Skeletal muscle satellite cell (primary cell): ENCODE data around the gene TRAIP.

ENCODE experiments used
- H3K27me3 ChIP-seq: 2 replicates; pipeline ENCODE4 v1.7.0; 2013; ENCODE audit warnings: low read length; ENCODE audit not compliant: control insufficient read depth, insufficient read depth
- H3K36me3 ChIP-seq: 2 replicates; pipeline ENCODE4 v1.7.0; 2013; ENCODE audit warnings: mild to moderate bottlenecking, control low read depth, low read length; ENCODE audit not compliant: insufficient read depth
- H3K4me1 ChIP-seq: 2 replicates; pipeline ENCODE4 v1.7.0; 2013; ENCODE audit warnings: low read length; ENCODE audit not compliant: control insufficient read depth, insufficient read depth
- H3K4me2 ChIP-seq: 2 replicates; pipeline ENCODE4 v1.7.0; 2013; ENCODE audit warnings: mild to moderate bottlenecking, low read length
- H3K4me3 ChIP-seq: 2 replicates; pipeline ENCODE4 v1.7.0; 2013; ENCODE audit warnings: low read length
- H3K9ac ChIP-seq: 2 replicates; pipeline ENCODE4 v1.7.0; 2013; ENCODE audit warnings: mild to moderate bottlenecking, low read depth, low read length, moderate library complexity
- H3K9me3 ChIP-seq: replicated peaks from 2 replicates; pipeline ENCODE4 v1.7.0; 2013; ENCODE audit warnings: mild to moderate bottlenecking, control low read depth, low read length

The TRAIP gene

GRCh38 chr3:49806850-49807249 lies 49.5 kb downstream of the TRAIP start:
- H3K4me3 ChIP-seq: no peak overlapping the region
- no peaks in the 10 kb centered on the region for H3K9me3 ChIP-seq
- peaks cover 20% of the 10 kb centered on the region for H3K4me1 ChIP-seq
- no peak overlapping the region for H3K9ac ChIP-seq
- no peaks in the 10 kb centered on the region for H3K27me3 ChIP-seq
- H3K4me2 ChIP-seq: no peak overlapping the region
- H3K36me3 ChIP-seq: no peaks in the 10 kb centered on the region

- peaks cover 20% of the 10 kb centered on the region for H3K4me1 ChIP-seq
- peak overlapping the region; percentile 8 for H3K4me2 ChIP-seq
- no peak overlapping the region for H3K4me3 ChIP-seq
- H3K36me3 ChIP-seq: no peaks in the 10 kb centered on the region
- H3K9me3 ChIP-seq: no peaks in the 10 kb centered on the region
- H3K9ac ChIP-seq: no peak overlapping the region
- no peaks in the 10 kb centered on the region for H3K27me3 ChIP-seq
Measured at GRCh38 chr3:49805897-49806701, 50.3 kb downstream of the TRAIP start.

GRCh38 chr3:49805367-49805782 lies 51.0 kb downstream of the TRAIP start:
- H3K9me3 ChIP-seq: no peaks in the 10 kb centered on the region
- peaks cover 20% of the 10 kb centered on the region for H3K4me1 ChIP-seq
- H3K36me3 ChIP-seq: no peaks in the 10 kb centered on the region
- H3K27me3 ChIP-seq: no peaks in the 10 kb centered on the region
- no peak overlapping the region for H3K9ac ChIP-seq
- H3K4me3 ChIP-seq: no peak overlapping the region
- H3K4me2 ChIP-seq: peak overlapping the region; percentile 8

GRCh38 chr3:49804141-49805041 lies 52.0 kb downstream of the TRAIP start:
- Histone ChIP-seq H3K36me3 (no peaks in the 10 kb centered on the region), H3K9ac (peak overlapping the region; percentile 80), H3K4me3 (peak overlapping the region; percentile 87), H3K4me1 (peaks cover 26% of the 10 kb centered on the region), H3K27me3 (no peaks in the 10 kb centered on the region), H3K4me2 (peak overlapping the region; percentile 98), H3K9me3 (no peaks in the 10 kb centered on the region)

- Histone ChIP-seq H3K4me3 (peak overlapping the region; percentile 87), H3K9ac (peak overlapping the region; percentile 80), H3K4me1 (peaks cover 31% of the 10 kb centered on the region), H3K27me3 (no peaks in the 10 kb centered on the region), H3K36me3 (no peaks in the 10 kb centered on the region), H3K4me2 (peak overlapping the region; percentile 98), H3K9me3 (no peaks in the 10 kb centered on the region)
Measured at GRCh38 chr3:49803465-49804140, 52.8 kb downstream of the TRAIP start.

- Histone ChIP-seq H3K4me2 (peak within 1 kb of the TSS; percentile 98), H3K4me3 (peak within 1 kb of the TSS; percentile 87), H3K4me1 (peaks cover 31% of the 10 kb centered on the region), H3K27me3 (no peaks in the 10 kb centered on the region), H3K9me3 (no peaks in the 10 kb centered on the region), H3K9ac (peak within 1 kb of the TSS; percentile 80), H3K36me3 (no peaks in the 10 kb centered on the region)
Measured at GRCh38 chr3:49802719-49803464, 53.5 kb downstream of the TRAIP start, which contains the start of gene INKA1. TSS of gene INKA1 (plus strand) at chr3:49803261. CDS start at chr3:49803393, 132 bp downstream.

GRCh38 chr3:49801160-49801559 lies 55.2 kb downstream of the TRAIP start:
- Histone ChIP-seq H3K4me3 (no peak overlapping the region), H3K27me3 (no peaks in the 10 kb centered on the region), H3K9ac (no peak overlapping the region), H3K4me2 (no peak overlapping the region), H3K9me3 (no peaks in the 10 kb centered on the region), H3K4me1 (peaks cover 31% of the 10 kb centered on the region), H3K36me3 (no peaks in the 10 kb centered on the region)

GRCh38 chr3:49799761-49800160 lies 56.6 kb downstream of the TRAIP start, which contains the start of gene CDHR4:
TSS of gene CDHR4 (minus strand) at chr3:49799873. CDS start at chr3:49799812, 61 bp downstream.
- H3K27me3 ChIP-seq: no peaks in the 10 kb centered on the region
- H3K9me3 ChIP-seq: no peaks in the 10 kb centered on the region
- H3K4me1 ChIP-seq: peaks cover 19% of the 10 kb centered on the region
- peak within 1 kb of the TSS; percentile 9 for H3K9ac ChIP-seq
- no peak within 1 kb of the TSS for H3K4me2 ChIP-seq
- H3K36me3 ChIP-seq: no peaks in the 10 kb centered on the region
- H3K4me3 ChIP-seq: no peak within 1 kb of the TSS

- Histone ChIP-seq H3K4me2 (no peak overlapping the region), H3K36me3 (no peaks in the 10 kb centered on the region), H3K27me3 (no peaks in the 10 kb centered on the region), H3K9me3 (no peaks in the 10 kb centered on the region), H3K9ac (peak overlapping the region; percentile 9), H3K4me1 (peaks cover 19% of the 10 kb centered on the region), H3K4me3 (no peak overlapping the region)
Measured at GRCh38 chr3:49799105-49799504, 57.3 kb downstream of the TRAIP start.

GRCh38 chr3:49794926-49795905 lies 61.1 kb downstream of the TRAIP start:
- Histone ChIP-seq H3K36me3 (no peaks in the 10 kb centered on the region), H3K4me3 (no peak overlapping the region), H3K9me3 (no peaks in the 10 kb centered on the region), H3K4me1 (peaks cover 11% of the 10 kb centered on the region), H3K4me2 (no peak overlapping the region), H3K9ac (no peak overlapping the region), H3K27me3 (peaks cover 10% of the 10 kb centered on the region)
